Esophagus squamous epithelium (tissue), 4 donors: Measurements from ENCODE around the gene ALDH4A1.

Experiments used
- POLR2A ChIP-seq, 4 donors: fragments of 450-650 bp; IDR thresholded peaks; one replicate each; pipeline ENCODE4 v1.6.1; 2017; ENCODE audit warnings: antibody characterized with exemption in 4 of 4, mild to moderate bottlenecking in 4 of 4, moderate library complexity in 3 of 4
- TF ChIP-seq, protein P1 (sequence below), 6 experiments: fragments of 450-650 bp in 4 of 6; fragments of 200-600 bp in 2 of 6; sonication (generic) in 2 of 6; IDR thresholded peaks; one replicate each; pipeline ENCODE4 v1.5.1; 2016 to 2019; ENCODE audit warnings: antibody characterized with exemption in 6 of 6, mild to moderate bottlenecking in 4 of 6, moderate library complexity in 4 of 6

DNA sequence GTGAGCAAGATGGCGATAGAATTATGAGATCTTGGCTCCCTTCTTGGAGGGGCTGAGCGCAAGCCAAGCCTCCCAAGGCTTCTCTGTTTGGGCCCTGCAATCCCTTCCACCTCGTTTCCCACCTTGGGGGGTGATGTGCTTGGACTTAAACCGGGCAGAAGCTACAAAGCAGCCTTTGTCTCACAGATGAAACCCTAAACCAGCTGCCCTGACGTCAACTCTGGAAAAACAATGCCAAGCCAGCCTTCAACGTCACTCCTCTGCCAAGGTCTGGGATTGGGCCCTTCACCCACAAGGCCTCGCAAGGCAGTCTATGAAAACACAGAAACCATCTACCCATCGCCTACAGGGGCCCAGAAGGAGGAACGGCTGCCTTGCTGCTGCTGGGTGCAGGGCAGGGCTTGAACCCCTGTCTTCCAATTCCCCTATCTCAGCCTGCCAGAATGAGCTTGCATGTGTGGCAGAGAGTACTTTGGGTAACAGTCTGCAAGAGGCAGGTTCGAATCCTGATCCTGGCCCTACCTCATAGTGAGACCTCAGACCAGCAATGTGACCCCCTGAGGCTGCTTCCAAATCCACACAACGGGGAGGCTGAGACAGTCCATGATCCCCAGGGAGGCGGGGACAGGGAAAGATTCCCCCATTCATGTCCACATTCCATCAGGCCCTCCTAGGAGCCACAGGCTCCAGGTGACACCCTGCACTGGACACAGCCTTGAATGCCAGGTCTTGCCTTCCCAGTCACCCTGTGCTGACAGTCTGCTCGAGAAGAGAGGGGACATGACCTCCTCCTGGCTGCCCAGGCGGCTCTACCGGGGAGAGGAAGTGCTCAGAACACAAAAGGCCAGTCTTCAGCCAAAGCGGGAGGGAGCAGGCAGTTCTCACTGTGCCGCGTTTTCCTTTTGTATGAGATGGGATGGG lies 39.1 kb upstream of the ALDH4A1 start:
- TF ChIP-seq, protein P1, sequence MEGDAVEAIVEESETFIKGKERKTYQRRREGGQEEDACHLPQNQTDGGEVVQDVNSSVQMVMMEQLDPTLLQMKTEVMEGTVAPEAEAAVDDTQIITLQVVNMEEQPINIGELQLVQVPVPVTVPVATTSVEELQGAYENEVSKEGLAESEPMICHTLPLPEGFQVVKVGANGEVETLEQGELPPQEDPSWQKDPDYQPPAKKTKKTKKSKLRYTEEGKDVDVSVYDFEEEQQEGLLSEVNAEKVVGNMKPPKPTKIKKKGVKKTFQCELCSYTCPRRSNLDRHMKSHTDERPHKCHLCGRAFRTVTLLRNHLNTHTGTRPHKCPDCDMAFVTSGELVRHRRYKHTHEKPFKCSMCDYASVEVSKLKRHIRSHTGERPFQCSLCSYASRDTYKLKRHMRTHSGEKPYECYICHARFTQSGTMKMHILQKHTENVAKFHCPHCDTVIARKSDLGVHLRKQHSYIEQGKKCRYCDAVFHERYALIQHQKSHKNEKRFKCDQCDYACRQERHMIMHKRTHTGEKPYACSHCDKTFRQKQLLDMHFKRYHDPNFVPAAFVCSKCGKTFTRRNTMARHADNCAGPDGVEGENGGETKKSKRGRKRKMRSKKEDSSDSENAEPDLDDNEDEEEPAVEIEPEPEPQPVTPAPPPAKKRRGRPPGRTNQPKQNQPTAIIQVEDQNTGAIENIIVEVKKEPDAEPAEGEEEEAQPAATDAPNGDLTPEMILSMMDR (IDR thresholded peaks at IDR 0.05): no peak
- no peak for TF ChIP-seq POLR2A (IDR thresholded peaks at IDR 0.05)
